ENCODE measurements around the gene DYNLRB2. TPM values are rescaled to one million over a fixed set of nuclear protein-coding genes. Genes with fewer than 3 reads are reported as not detected.

DYNLRB2 gene
- total RNA-seq, 3 donors from 2014 or later, result not detected

- no peaks in the 10 kb centered on the region for H3K4me1 ChIP-seq (ENCODE audit: low read depth)
- no peak for TF ChIP-seq CTCF (IDR thresholded peaks at IDR 0.05)
- ATAC-seq, result no peak
- no peak for DNase-seq
- H3K9me3 ChIP-seq, result no peaks in the 10 kb centered on the region
- no peak overlapping the region for H3K4me3 ChIP-seq
- intact Hi-C loops (cut with DNase I, micrococcal nuclease), result no loop called here
- H3K36me3 ChIP-seq (ENCODE audit: low read depth), result no peaks in the 10 kb centered on the region
These were observed 13.2 kb downstream of the DYNLRB2 start for GRCh38 chr16:80554033-80554432.

- Histone ChIP-seq H3K36me3 (ENCODE audit: low read depth) (no peaks in the 10 kb centered on the region), H3K4me3 (no peak overlapping the region), H3K4me1 (ENCODE audit: low read depth) (no peaks in the 10 kb centered on the region), H3K9me3 (no peaks in the 10 kb centered on the region)
- ATAC-seq, result no peak
- DNase-seq, result no peak
- TF ChIP-seq CTCF (IDR thresholded peaks at IDR 0.05), result no peak
- intact Hi-C loops (cut with DNase I, micrococcal nuclease), result no loop called here
These were observed 15.7 kb downstream of the DYNLRB2 start for GRCh38 chr16:80556481-80556880.

- Histone ChIP-seq H3K36me3 (ENCODE audit: low read depth) (no peaks in the 10 kb centered on the region), H3K9me3 (no peaks in the 10 kb centered on the region), H3K4me3 (no peak overlapping the region), H3K4me1 (ENCODE audit: low read depth) (no peaks in the 10 kb centered on the region)
- peak; percentile 62 for ATAC-seq
- no peak for TF ChIP-seq CTCF (IDR thresholded peaks at IDR 0.05)
- peak in 1 of 3 donors; percentile 37 for DNase-seq
- intact Hi-C loops (cut with DNase I, micrococcal nuclease), result no loop called here
These were observed 16.2 kb downstream of the DYNLRB2 start for GRCh38 chr16:80557037-80557436.

GRCh38 chr16:80559369-80559768 lies 18.6 kb downstream of the DYNLRB2 start:
- DNase-seq (no peak), ATAC-seq (no peak)
- intact Hi-C loops (cut with DNase I, micrococcal nuclease), result no loop called here
- Histone ChIP-seq H3K4me3 (no peak overlapping the region), H3K4me1 (ENCODE audit: low read depth) (no peaks in the 10 kb centered on the region), H3K9me3 (no peaks in the 10 kb centered on the region), H3K36me3 (ENCODE audit: low read depth) (no peaks in the 10 kb centered on the region)
- TF ChIP-seq CTCF (IDR thresholded peaks at IDR 0.05), result no peak

GRCh38 chr16:80563066-80563465 lies 22.3 kb downstream of the DYNLRB2 start:
- ATAC-seq (no peak), DNase-seq (no peak)
- no peaks in the 10 kb centered on the region for H3K4me1 ChIP-seq (ENCODE audit: low read depth)
- H3K4me3 ChIP-seq, result no peak overlapping the region
- no peaks in the 10 kb centered on the region for H3K9me3 ChIP-seq
- TF ChIP-seq CTCF (IDR thresholded peaks at IDR 0.05), result no peak
- H3K36me3 ChIP-seq (ENCODE audit: low read depth), result no peaks in the 10 kb centered on the region
- intact Hi-C loops (cut with DNase I, micrococcal nuclease), result no loop called here

GRCh38 chr16:80564394-80564793 lies 23.6 kb downstream of the DYNLRB2 start:
- intact Hi-C loops (cut with DNase I, micrococcal nuclease), result no loop called here
- no peak overlapping the region for H3K4me3 ChIP-seq
- DNase-seq, result no peak
- H3K9me3 ChIP-seq, result no peaks in the 10 kb centered on the region
- no peaks in the 10 kb centered on the region for H3K36me3 ChIP-seq (ENCODE audit: low read depth)
- ATAC-seq, result peak; percentile 21
- no peak for TF ChIP-seq CTCF (IDR thresholded peaks at IDR 0.05)
- H3K4me1 ChIP-seq (ENCODE audit: low read depth), result no peaks in the 10 kb centered on the region
